HG03575 (cell line): ENCODE data around the gene GTSE1.
"Not testable (repeated sequence)": the region's sequence is repeated elsewhere in the genome, so short reads cannot be mapped to it uniquely, and the experiment has no call there.

Experiments
- ATAC-seq: cut with Tn5 transposase; IDR thresholded peaks from one replicate; pipeline ENCODE4 v1.9.1; 2021; ENCODE audit not compliant: unreplicated experiment, insufficient number of reproducible peaks, low FRiP score; ENCODE audit errors: extremely low read depth

GTSE1 gene

GRCh38 chr22:46296257-46297150 is at the start of gene GTSE1:
GTSE1 (plus strand) TSS chr22:46296870; CDS start chr22:46297401, 531 bp downstream.
- peak; percentile 58 for ATAC-seq

GRCh38 chr22:46247443-46247975 is 49.2 kb upstream of the GTSE1 start:
- no peak for ATAC-seq

- no peak for ATAC-seq
These were observed 46.5 kb upstream of the GTSE1 start, which contains the start of gene CDPF1 for GRCh38 chr22:46250035-46250782. CDPF1 (minus strand) TSS chr22:46250293; CDS start chr22:46248284, 2,009 bp downstream.

- no peak for ATAC-seq
These were observed 45.9 kb upstream of the GTSE1 start for GRCh38 chr22:46250783-46251125.

- ATAC-seq: no peak
These were observed 45.4 kb upstream of the GTSE1 start for GRCh38 chr22:46251266-46251665.

GRCh38 chr22:46251816-46252380 is 44.8 kb upstream of the GTSE1 start:
- ATAC-seq: no peak

GRCh38 chr22:46256358-46256958 is 40.2 kb upstream of the GTSE1 start:
- ATAC-seq: no peak

GRCh38 chr22:46259374-46259773 is 37.3 kb upstream of the GTSE1 start:
- no peak for ATAC-seq

- ATAC-seq: no peak
These were observed 36.6 kb upstream of the GTSE1 start for GRCh38 chr22:46260038-46260437.

GRCh38 chr22:46262449-46263215 is 34.0 kb upstream of the GTSE1 start:
- ATAC-seq: no peak

- no peak for ATAC-seq
These were observed 33.5 kb upstream of the GTSE1 start, which contains the start of gene PKDREJ for GRCh38 chr22:46263216-46263590. PKDREJ (minus strand) TSS chr22:46263343; CDS start chr22:46263322, 21 bp downstream.

GRCh38 chr22:46264520-46264919 is 32.1 kb upstream of the GTSE1 start:
- not testable (repeated sequence) for ATAC-seq

- ATAC-seq: not testable (repeated sequence)
These were observed 31.0 kb upstream of the GTSE1 start for GRCh38 chr22:46265627-46266026.

- no peak for ATAC-seq
These were observed 29.0 kb upstream of the GTSE1 start, which contains the start of gene TTC38 for GRCh38 chr22:46267431-46268279. TTC38 (plus strand) TSS chr22:46268008; CDS start chr22:46268040, 32 bp downstream.

- ATAC-seq: no peak
These were observed 27.1 kb upstream of the GTSE1 start for GRCh38 chr22:46269564-46269963.

- no peak for ATAC-seq
These were observed 24.5 kb upstream of the GTSE1 start for GRCh38 chr22:46272196-46272595.

GRCh38 chr22:46272762-46273431 is 23.8 kb upstream of the GTSE1 start:
- ATAC-seq: no peak
